Measurements from ENCODE around the gene NQO2.
"Not testable (repeated sequence)": the region's sequence is repeated elsewhere in the genome, so short reads cannot be mapped to it uniquely, and the experiment has no call there.

The NQO2 gene

GRCh38 chr6:2969549-2969948 is 30.1 kb upstream of the NQO2 start:
- no peak for DNase-seq (ENCODE audit: low read depth in 1 of 2, low spot score in 1 of 2)

GRCh38 chr6:2970034-2970685 is 29.5 kb upstream of the NQO2 start:
- DNase-seq (ENCODE audit: low read depth in 1 of 2, low spot score in 1 of 2): no peak

- no peak for DNase-seq (ENCODE audit: low read depth in 1 of 2, low spot score in 1 of 2)
Measured at GRCh38 chr6:2970753-2971419, 28.8 kb upstream of the NQO2 start.

GRCh38 chr6:2971420-2972218 is 28.1 kb upstream of the NQO2 start, which contains the start of gene SERPINB6:
SERPINB6 (minus strand) TSS chr6:2971567; CDS start chr6:2959332, 12,235 bp downstream.
- DNase-seq (ENCODE audit: low read depth in 1 of 2, low spot score in 1 of 2): peak in 1 of 2 donors; percentile 17

DNA sequence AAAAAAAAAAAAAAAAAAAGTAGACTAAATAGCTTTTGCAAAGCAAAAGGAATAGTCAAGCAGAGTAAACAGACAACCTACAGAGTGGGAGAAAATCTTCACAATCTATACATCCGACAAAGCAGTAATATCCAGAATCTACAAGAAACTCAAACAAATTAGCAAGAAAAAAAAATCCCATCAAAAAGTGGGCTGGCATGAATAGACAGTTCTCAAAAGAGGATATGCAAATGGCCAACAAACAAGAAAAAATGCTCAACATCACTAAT is 27.5 kb upstream of the NQO2 start:
- DNase-seq (ENCODE audit: low read depth in 1 of 2, low spot score in 1 of 2): not testable (repeated sequence)

GRCh38 chr6:2972685-2973084 is 27.0 kb upstream of the NQO2 start:
- DNase-seq (ENCODE audit: low read depth in 1 of 2, low spot score in 1 of 2): not testable (repeated sequence)

GRCh38 chr6:2973180-2973579 is 26.5 kb upstream of the NQO2 start:
- DNase-seq (ENCODE audit: low read depth in 1 of 2, low spot score in 1 of 2): not testable (repeated sequence)

GRCh38 chr6:2973676-2974075 is 26.0 kb upstream of the NQO2 start:
- no peak for DNase-seq (ENCODE audit: low read depth in 1 of 2, low spot score in 1 of 2)

DNA sequence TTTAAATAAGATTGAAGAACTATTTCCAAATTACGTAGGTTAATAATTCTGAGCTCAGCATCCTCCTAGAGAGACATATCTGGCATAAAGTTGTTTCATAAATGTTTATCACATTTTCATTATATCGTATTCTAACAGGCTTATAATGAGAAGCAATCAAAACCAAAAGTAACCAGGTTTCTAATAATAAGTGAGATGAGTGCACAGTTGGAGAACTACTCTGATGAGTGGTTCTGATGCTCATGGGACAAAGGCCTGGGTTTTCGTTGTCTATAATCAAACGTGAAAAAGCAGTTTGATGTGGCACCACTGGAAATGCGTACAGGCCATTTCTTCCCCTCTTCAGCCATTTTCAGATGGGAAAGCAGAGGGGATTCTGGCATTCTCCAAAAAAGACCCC is 23.6 kb upstream of the NQO2 start:
- no peak for DNase-seq (ENCODE audit: low read depth in 1 of 2, low spot score in 1 of 2)

- no peak for DNase-seq (ENCODE audit: low read depth in 1 of 2, low spot score in 1 of 2)
Measured at GRCh38 chr6:2976571-2977085, 23.1 kb upstream of the NQO2 start.

- no peak for DNase-seq (ENCODE audit: low read depth in 1 of 2, low spot score in 1 of 2)
Measured at GRCh38 chr6:2977290-2977689, 22.4 kb upstream of the NQO2 start.

- no peak for DNase-seq (ENCODE audit: low read depth in 1 of 2, low spot score in 1 of 2)
Measured at GRCh38 chr6:2977799-2978590, 21.7 kb upstream of the NQO2 start.

GRCh38 chr6:2978923-2979322 is 20.8 kb upstream of the NQO2 start:
- no peak for DNase-seq (ENCODE audit: low read depth in 1 of 2, low spot score in 1 of 2)

DNA sequence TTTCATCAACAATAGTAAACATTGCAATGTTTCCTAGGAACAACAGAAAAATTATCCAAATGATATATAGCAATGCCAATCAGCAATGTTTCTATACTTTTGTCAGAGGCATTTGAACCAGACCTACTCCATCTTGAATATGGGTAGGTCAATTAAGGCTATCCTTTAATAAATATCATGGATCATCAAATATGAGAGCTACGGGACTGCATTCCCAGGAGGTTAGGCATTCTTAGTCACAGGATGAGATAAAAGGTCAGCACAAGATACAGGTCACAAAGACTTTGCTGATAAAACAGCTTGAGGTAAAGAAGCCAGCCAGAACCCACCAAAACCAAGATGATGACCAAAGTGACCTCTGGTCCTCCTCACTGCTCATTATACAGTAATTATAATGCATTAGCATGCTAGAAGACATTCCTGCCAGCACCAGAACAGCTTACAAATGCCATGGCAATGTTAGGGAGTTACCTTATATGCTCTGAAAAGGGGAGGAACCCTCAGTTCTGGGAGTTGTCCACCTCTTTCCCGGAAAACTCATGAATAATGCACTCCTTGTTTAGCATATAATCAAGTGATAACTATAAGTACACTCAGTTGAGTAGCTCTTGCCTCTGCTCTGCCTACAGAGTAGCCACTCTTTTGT is 19.8 kb upstream of the NQO2 start:
- DNase-seq (ENCODE audit: low read depth in 1 of 2, low spot score in 1 of 2): no peak

GRCh38 chr6:2980465-2980855 is 19.2 kb upstream of the NQO2 start:
- no peak for DNase-seq (ENCODE audit: low read depth in 1 of 2, low spot score in 1 of 2)

- no peak for DNase-seq (ENCODE audit: low read depth in 1 of 2, low spot score in 1 of 2)
Measured at GRCh38 chr6:2982426-2983117, 17.1 kb upstream of the NQO2 start.

DNA sequence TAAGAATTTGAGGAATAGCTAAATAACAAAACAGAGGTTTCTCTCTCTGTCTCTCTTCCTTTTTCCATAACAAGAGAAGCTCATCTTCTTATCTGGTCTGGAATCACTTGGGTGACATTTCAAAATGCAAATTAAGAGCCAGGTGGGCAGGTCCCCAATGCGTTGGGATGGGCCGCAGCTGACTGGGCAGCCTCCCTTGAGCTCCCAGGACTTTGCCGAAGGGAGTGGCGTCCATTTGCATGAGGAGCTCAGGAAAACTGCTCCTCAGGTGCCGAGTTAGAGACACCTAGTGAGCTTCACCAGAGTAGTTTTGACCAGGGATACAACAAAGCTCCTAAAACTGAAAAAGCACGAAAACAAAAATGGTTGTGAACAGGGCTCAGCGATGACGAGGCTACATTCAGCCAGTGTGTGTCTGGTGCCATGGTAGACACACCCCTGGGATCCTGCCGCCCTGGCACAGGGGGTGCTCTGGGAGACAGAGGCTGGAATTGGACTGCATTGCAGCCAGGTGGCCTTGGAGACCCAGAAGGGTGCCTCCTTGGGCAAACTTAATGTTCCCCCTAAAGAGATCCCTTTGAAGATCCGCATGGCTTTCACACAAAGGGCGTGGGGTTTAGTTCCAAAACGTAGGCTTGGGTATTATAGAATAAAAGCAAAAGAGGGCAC is 14.8 kb upstream of the NQO2 start:
- no peak for DNase-seq (ENCODE audit: low read depth in 1 of 2, low spot score in 1 of 2)

- DNase-seq (ENCODE audit: low read depth in 1 of 2, low spot score in 1 of 2): no peak
Measured at GRCh38 chr6:2986722-2987221, 12.9 kb upstream of the NQO2 start.

- no peak for DNase-seq (ENCODE audit: low read depth in 1 of 2, low spot score in 1 of 2)
Measured at GRCh38 chr6:2988094-2988425, 11.6 kb upstream of the NQO2 start.
